CD14-positive monocyte (primary cell): ENCODE data around the gene VEPH1. TPM values are rescaled to one million over a fixed set of nuclear protein-coding genes. Genes with fewer than 3 reads are reported as not detected.

Experiments
- DNase-seq, 3 donors: peaks; one replicate each; pipeline ENCODE4 v3.0.0-alpha.2; 2011 to 2022
- H2AFZ ChIP-seq: 2 replicates; pipeline ENCODE4 v1.6.0; 2012; ENCODE audit warnings: mild to moderate bottlenecking, low read depth, low read length, inconsistent platforms; ENCODE audit not compliant: insufficient read depth, poor library complexity, severe bottlenecking
- H3K27ac ChIP-seq, 2 donors: 1 replicate in 1 of 2; 2 replicates in 1 of 2; pipeline ENCODE4 v1.5.1; 2012 to 2013; ENCODE audit warnings: low read length in 2 of 2, control low read depth in 1 of 2, inconsistent platforms in 1 of 2, low read depth in 1 of 2, mild to moderate bottlenecking in 1 of 2
- H3K27me3 ChIP-seq, 2 donors: one replicate each; pipeline versions ENCODE4 v1.6.0 to v1.6.1; 2011 to 2013; ENCODE audit warnings: low read length in 2 of 2; ENCODE audit not compliant: control insufficient read depth in 2 of 2, insufficient read depth in 2 of 2
- H3K36me3 ChIP-seq, 2 donors: replicated peaks in 1 of 2; 1 replicate in 1 of 2; 2 replicates in 1 of 2; pipeline versions ENCODE4 v1.5.1 to v1.6.1; 2012 to 2013; ENCODE audit warnings: low read length in 2 of 2, control low read depth in 1 of 2, inconsistent platforms in 1 of 2, mild to moderate bottlenecking in 1 of 2; ENCODE audit not compliant: insufficient read depth in 2 of 2, control insufficient read depth in 1 of 2
- H3K4me1 ChIP-seq, 2 donors: 1 replicate in 1 of 2; 2 replicates in 1 of 2; pipeline versions ENCODE4 v1.5.1 to v1.6.1; 2012 to 2013; ENCODE audit warnings: low read length in 2 of 2, control low read depth in 1 of 2, inconsistent platforms in 1 of 2, mild to moderate bottlenecking in 1 of 2, moderate library complexity in 1 of 2; ENCODE audit not compliant: insufficient read depth in 2 of 2, control insufficient read depth in 1 of 2
- H3K4me2 ChIP-seq: replicated peaks from 2 replicates; pipeline ENCODE3; 2012; ENCODE audit warnings: low read length, moderate library complexity, mild to moderate bottlenecking; ENCODE audit not compliant: poor library complexity, severe bottlenecking; ENCODE audit errors: extremely low read depth
- H3K4me3 ChIP-seq, 3 experiments: fragments of 200-600 bp in 1 of 3; sonication (generic) in 1 of 3; replicated peaks in 1 of 3; 1 replicate in 2 of 3; 2 replicates in 1 of 3; pipeline ENCODE4 v1.5.1; 2011 to 2013; ENCODE audit warnings: low read length in 3 of 3, mild to moderate bottlenecking in 3 of 3, control low read depth in 2 of 3, low read depth in 2 of 3, inconsistent platforms in 1 of 3, moderate library complexity in 1 of 3
- H3K79me2 ChIP-seq: 2 replicates; pipeline ENCODE4 v1.6.0; 2012; ENCODE audit warnings: mild to moderate bottlenecking, control low read depth, inconsistent platforms, low read length, moderate library complexity; ENCODE audit not compliant: insufficient read depth
- H3K9ac ChIP-seq: 2 replicates; pipeline ENCODE4 v1.6.0; 2017; ENCODE audit warnings: low read length, mild to moderate bottlenecking; ENCODE audit not compliant: insufficient read depth, poor library complexity, severe bottlenecking
- H3K9me3 ChIP-seq, 2 donors: replicated peaks in 1 of 2; 1 replicate in 1 of 2; 2 replicates in 1 of 2; pipeline versions ENCODE4 v1.5.1 to v1.6.1; 2012 to 2013; ENCODE audit warnings: low read length in 2 of 2, control low read depth in 1 of 2; ENCODE audit not compliant: control insufficient read depth in 1 of 2, insufficient read depth in 1 of 2
- H4K20me1 ChIP-seq: 2 replicates; pipeline ENCODE4 v1.6.0; 2012; ENCODE audit warnings: mild to moderate bottlenecking, low read length, control low read depth, moderate library complexity; ENCODE audit not compliant: insufficient read depth
- H3K27ac Mint-ChIP-seq, 7 donors: one replicate each; pipeline ENCODE4 v1.8.0; 2020; ENCODE audit warnings: mild to moderate bottlenecking in 7 of 7, mixed read lengths in 7 of 7, moderate library complexity in 6 of 7, inconsistent platforms in 2 of 7
- H3K27me3 Mint-ChIP-seq, 3 donors: one replicate each; pipeline ENCODE4 v1.8.0; 2021 to 2022; ENCODE audit warnings: low read depth in 3 of 3, mild to moderate bottlenecking in 3 of 3, mixed read lengths in 3 of 3, moderate library complexity in 3 of 3, inconsistent platforms in 1 of 3
- H3K36me3 Mint-ChIP-seq, 2 donors: one replicate each; pipeline ENCODE4 v1.8.0; 2020; ENCODE audit warnings: mixed read lengths in 2 of 2, inconsistent platforms in 1 of 2, mild to moderate bottlenecking in 1 of 2
- H3K4me1 Mint-ChIP-seq: one replicate; pipeline ENCODE4 v1.8.0; 2020; ENCODE audit warnings: mild to moderate bottlenecking, mixed read lengths
- H3K4me3 Mint-ChIP-seq, 2 donors: one replicate each; pipeline ENCODE4 v1.8.0; 2020; ENCODE audit warnings: mild to moderate bottlenecking in 2 of 2, mixed read lengths in 2 of 2, moderate library complexity in 1 of 2
- H3K9me3 Mint-ChIP-seq, 7 donors: one replicate each; pipeline ENCODE4 v1.8.0; 2020 to 2022; ENCODE audit warnings: mixed read lengths in 7 of 7, mild to moderate bottlenecking in 6 of 7, moderate library complexity in 6 of 7, inconsistent platforms in 2 of 7
- CTCF ChIP-seq: fragments of 200-600 bp; IDR thresholded peaks from one replicate; pipeline ENCODE4 v1.8.0; 2022; ENCODE audit warnings: antibody characterized with exemption, mild to moderate bottlenecking
- WGBS: methylation state at CpG from one replicate; pipeline ENCODE4 v1.1.5; 2013; ENCODE audit warnings: missing lambda C conversion rate; ENCODE audit not compliant: insufficient coverage; 5-methylcytosine and 5-hydroxymethylcytosine counted together
- intact Hi-C, 2 donors: fragments of 100-400 bp; cut with micrococcal nuclease; formaldehyde crosslinking; loops; one replicate each; pipeline versions ENCODE4 v1.15.0 to v1.15.1; 2023
- polyA plus RNA-seq, 3 donors: library from polyadenylated mRNA; depleted of rRNA in 1 of 3; unstranded in 2 of 3; stranded (reverse) in 1 of 3; fragments of 300-500 nt in 2 of 3; fragments of >200 nt in 1 of 3; fragmentation: Illumina TruSeq in 2 of 3; gene quantifications; 1 replicate in 2 of 3; 2 replicates in 1 of 3; pipeline ENCODE4 v1.2.3, GENCODE V29; 2012 to 2021

Gene VEPH1
- polyA plus RNA-seq, 3 donors: 0.44 TPM; not detected in 2

GRCh38 chr3:157225001-157225400 is 278.2 kb downstream of the VEPH1 start:
- DNase-seq: peak in 1 of 3 donors; percentile 23
- Mint-ChIP-seq H3K27me3 (peaks cover 2 to 6% (median 4%) of the 10 kb centered on the region in 3 donors), H3K4me3 (no peak overlapping the region), H3K27ac (peak overlapping the region in 2 of 7 donors; percentile 11 to 48), H3K36me3 (no peaks in the 10 kb centered on the region), H3K4me1 (peaks cover 17% of the 10 kb centered on the region), H3K9me3 (peaks cover 0 to 2% (median 0%) of the 10 kb centered on the region in 7 donors)
- H2AFZ ChIP-seq: no peak overlapping the region
- H3K27ac ChIP-seq: no peak overlapping the region
- H3K36me3 ChIP-seq: no peaks in the 10 kb centered on the region
- no peaks in the 10 kb centered on the region for H3K9me3 ChIP-seq
- intact Hi-C loops: no loop called here
- no peak overlapping the region for H3K4me3 ChIP-seq
- no peaks in the 10 kb centered on the region for H4K20me1 ChIP-seq
- no peaks in the 10 kb centered on the region for H3K79me2 ChIP-seq
- no CpG with 5 or more reads among the region's 1 CpG for WGBS
- H3K9ac ChIP-seq: no peak overlapping the region
- no peak for TF ChIP-seq CTCF
- peaks cover 0 to 2% of the 10 kb centered on the region in 2 donors for H3K27me3 ChIP-seq
- H3K4me1 ChIP-seq: peaks cover 8 to 18% of the 10 kb centered on the region in 2 donors
- no peak overlapping the region for H3K4me2 ChIP-seq

- no peaks in the 10 kb centered on the region for H3K79me2 ChIP-seq
- no peak overlapping the region for H2AFZ ChIP-seq
- TF ChIP-seq CTCF: no peak
- H3K27me3 ChIP-seq: no peaks in the 10 kb centered on the region
- no peaks in the 10 kb centered on the region for H3K9me3 ChIP-seq
- H3K27me3 Mint-ChIP-seq: peaks cover 0 to 2% (median 2%) of the 10 kb centered on the region in 3 donors
- H3K9ac ChIP-seq: no peak overlapping the region
- H3K36me3 ChIP-seq: no peaks in the 10 kb centered on the region
- H3K36me3 Mint-ChIP-seq: no peaks in the 10 kb centered on the region
- 100% methylated on average over 1 of the region's 2 CpGs for WGBS
- no peak for DNase-seq
- no peak overlapping the region for H3K27ac Mint-ChIP-seq
- no peak overlapping the region for H3K4me3 Mint-ChIP-seq
- H3K4me2 ChIP-seq: no peak overlapping the region
- H3K9me3 Mint-ChIP-seq: peaks cover 0 to 2% (median 0%) of the 10 kb centered on the region in 7 donors
- H3K4me1 ChIP-seq: peaks cover 2 to 10% of the 10 kb centered on the region in 2 donors
- no peaks in the 10 kb centered on the region for H4K20me1 ChIP-seq
- H3K27ac ChIP-seq: no peak overlapping the region
- intact Hi-C loops: no loop called here
- no peak overlapping the region for H3K4me3 ChIP-seq
- peaks cover 9% of the 10 kb centered on the region for H3K4me1 Mint-ChIP-seq
These were observed 282.3 kb downstream of the VEPH1 start for GRCh38 chr3:157220883-157221282.
